H1 (cell line): ENCODE results near the gene MRPL22. TPM values are rescaled to one million over a fixed set of nuclear protein-coding genes. Genes with fewer than 3 reads are reported as not detected.

Experiments
- CTCF ChIA-PET: fragments of 300-600 bp; sonication (Branson Sonifier 250); formaldehyde crosslinking; loops from one replicate; lab custom pipeline; 2021; ENCODE audit not compliant: partially characterized antibody; lab: Charles Lee
- POLR2A ChIA-PET: fragments of 300-600 bp; sonication (Branson Sonifier 250); formaldehyde crosslinking; loops from one replicate; lab custom pipeline; 2021; ENCODE audit warnings: inconsistent platforms; ENCODE audit not compliant: partially characterized antibody; lab: Charles Lee
- DNase-seq, 2 experiments: peaks; one replicate each; pipeline versions ENCODE4 v3.0.0 to v3.0.0-alpha.2; 2010 to 2022; ENCODE audit warnings: low spot score in 2 of 2, low read depth in 1 of 2, mixed read lengths in 1 of 2
- FAIRE-seq: peaks from 2 replicates; lab custom pipeline; 2011; peaks lifted over from hg19 to GRCh38; lab: Jason Lieb, UNC
- H2AFZ ChIP-seq: 2 replicates; pipeline ENCODE4 v1.8.1; 2012; ENCODE audit warnings: low read length, inconsistent platforms
- H2AK5ac ChIP-seq: 2 replicates; pipeline ENCODE4 v1.6.1; 2013; ENCODE audit warnings: low read depth, low read length
- H2BK120ac ChIP-seq: replicated peaks from 2 replicates; pipeline ENCODE3; 2013; ENCODE audit warnings: low read depth, low read length, inconsistent platforms
- H2BK12ac ChIP-seq: 2 replicates; pipeline ENCODE4 v1.6.1; 2013; ENCODE audit warnings: low read depth, low read length
- H2BK15ac ChIP-seq: 2 replicates; pipeline ENCODE4 v1.6.1; 2013; ENCODE audit warnings: low read length
- H2BK20ac ChIP-seq: 2 replicates; pipeline ENCODE4 v1.6.1; 2013; ENCODE audit warnings: low read length
- H2BK5ac ChIP-seq: 2 replicates; pipeline ENCODE4 v1.6.1; 2013; ENCODE audit warnings: low read depth, low read length
- H3K14ac ChIP-seq: 2 replicates; pipeline ENCODE4 v1.6.1; 2013; ENCODE audit warnings: inconsistent platforms; ENCODE audit not compliant: insufficient read length
- H3K18ac ChIP-seq: 2 replicates; pipeline ENCODE4 v1.6.1; 2013; ENCODE audit warnings: low read length; ENCODE audit errors: extremely low read depth
- H3K23ac ChIP-seq: 2 replicates; pipeline ENCODE4 v1.6.1; 2013; ENCODE audit warnings: inconsistent platforms; ENCODE audit not compliant: insufficient read length
- H3K23me2 ChIP-seq: 2 replicates; pipeline ENCODE4 v1.6.1; 2013; ENCODE audit warnings: low read depth, low read length
- H3K27ac ChIP-seq: 2 replicates; pipeline ENCODE4 v1.6.1; 2011; ENCODE audit warnings: low read depth, low read length, inconsistent platforms
- H3K27me3 ChIP-seq, 4 experiments: replicated peaks in 1 of 4; 1 replicate in 1 of 4; 2 replicates in 3 of 4; pipeline versions ENCODE4 v1.6.1 to v1.8.1; 2011 to 2013; ENCODE audit warnings: low read length in 3 of 4, mild to moderate bottlenecking in 3 of 4, inconsistent platforms in 2 of 4, mixed read lengths in 2 of 4, moderate library complexity in 1 of 4; ENCODE audit not compliant: control insufficient read depth in 3 of 4, insufficient read depth in 3 of 4; ENCODE audit errors: extremely low read depth in 1 of 4
- H3K36me3 ChIP-seq, 4 experiments: 2 replicates each; pipeline versions ENCODE4 v1.6.1 to v1.8.1; 2011 to 2013; ENCODE audit warnings: mild to moderate bottlenecking in 4 of 4, low read length in 3 of 4, moderate library complexity in 2 of 4, control low read depth in 1 of 4, inconsistent platforms in 1 of 4; ENCODE audit not compliant: insufficient read depth in 4 of 4, control insufficient read depth in 2 of 4
- H3K4ac ChIP-seq: replicated peaks from 2 replicates; pipeline ENCODE3; 2013; ENCODE audit warnings: low read length, low read depth, mixed read lengths, inconsistent platforms; ENCODE audit not compliant: insufficient read length
- H3K4me1 ChIP-seq, 4 experiments: replicated peaks in 1 of 4; 1 replicate in 1 of 4; 2 replicates in 3 of 4; pipeline versions ENCODE4 v1.6.1 to v1.8.1; 2011 to 2013; ENCODE audit warnings: low read length in 3 of 4, inconsistent platforms in 2 of 4, mixed read lengths in 1 of 4; ENCODE audit not compliant: insufficient read depth in 4 of 4, control insufficient read depth in 3 of 4
- H3K4me2 ChIP-seq, 2 experiments: 2 replicates each; pipeline versions ENCODE4 v1.6.1 to v1.8.1; 2011 to 2013; ENCODE audit warnings: low read depth in 2 of 2, low read length in 2 of 2, control low read depth in 1 of 2, inconsistent platforms in 1 of 2, mild to moderate bottlenecking in 1 of 2; ENCODE audit not compliant: insufficient read depth in 1 of 2
- H3K4me3 ChIP-seq, 4 experiments: fragments of 200-600, 300-600 bp in 1 of 4; sonication (generic), shearing (Covaris generic), sonication (Bioruptor Twin) in 1 of 4; 2 replicates each; pipeline versions ENCODE4 v1.5.1 to v1.8.1; 2011 to 2016; ENCODE audit warnings: low read length in 4 of 4, low read depth in 3 of 4, control low read depth in 2 of 4, inconsistent platforms in 2 of 4, mild to moderate bottlenecking in 2 of 4, mixed read lengths in 1 of 4, moderate library complexity in 1 of 4; ENCODE audit not compliant: insufficient read depth in 2 of 4; ENCODE audit errors: extremely low read depth in 1 of 4
- H3K56ac ChIP-seq: replicated peaks from 2 replicates; pipeline ENCODE3; 2013; ENCODE audit warnings: low read depth, mild to moderate bottlenecking, mixed read lengths, low read length, inconsistent platforms; ENCODE audit not compliant: insufficient read length
- H3K79me1 ChIP-seq: 2 replicates; pipeline ENCODE4 v1.6.1; 2013; ENCODE audit warnings: low read depth, low read length, control low read depth
- H3K79me2 ChIP-seq, 2 experiments: 2 replicates each; pipeline versions ENCODE4 v1.6.1 to v1.8.1; 2012 to 2013; ENCODE audit warnings: low read length in 2 of 2, mild to moderate bottlenecking in 2 of 2, inconsistent platforms in 1 of 2; ENCODE audit not compliant: insufficient read depth in 2 of 2, control insufficient read depth in 1 of 2
- H3K9ac ChIP-seq, 4 experiments: replicated peaks in 1 of 4; 1 replicate in 1 of 4; 2 replicates in 3 of 4; pipeline versions ENCODE4 v1.6.1 to v1.8.1; 2011 to 2013; ENCODE audit warnings: low read depth in 3 of 4, low read length in 3 of 4, control low read depth in 2 of 4, mild to moderate bottlenecking in 2 of 4, moderate library complexity in 2 of 4, inconsistent platforms in 1 of 4; ENCODE audit errors: extremely low read depth in 1 of 4
- H3K9me3 ChIP-seq, 2 experiments: 2 replicates each; pipeline versions ENCODE4 v1.6.1 to v1.8.1; 2012 to 2013; ENCODE audit warnings: mild to moderate bottlenecking in 2 of 2, moderate library complexity in 2 of 2, control low read depth in 1 of 2, inconsistent platforms in 1 of 2, low read depth in 1 of 2, low read length in 1 of 2, mixed read lengths in 1 of 2; ENCODE audit not compliant: insufficient read depth in 2 of 2
- H4K20me1 ChIP-seq, 2 experiments: replicated peaks in 1 of 2; 2 replicates each; pipeline versions ENCODE3 to v1.8.1; 2011 to 2013; ENCODE audit warnings: inconsistent platforms in 2 of 2, low read length in 2 of 2, mild to moderate bottlenecking in 1 of 2; ENCODE audit not compliant: insufficient read depth in 2 of 2, control insufficient read depth in 1 of 2
- H4K5ac ChIP-seq: 2 replicates; pipeline ENCODE4 v1.6.1; 2013; ENCODE audit warnings: low read length, low read depth, mixed read lengths, inconsistent platforms; ENCODE audit not compliant: insufficient read length
- H4K8ac ChIP-seq: 2 replicates; pipeline ENCODE4 v1.8.0; 2013; ENCODE audit warnings: mild to moderate bottlenecking, moderate library complexity, low read length, inconsistent platforms; ENCODE audit not compliant: insufficient read depth; ENCODE audit errors: extremely low read depth
- H4K91ac ChIP-seq: replicated peaks from 2 replicates; pipeline ENCODE3; 2013; ENCODE audit warnings: low read length, mixed read lengths, inconsistent platforms; ENCODE audit not compliant: insufficient read length
- CTBP2 ChIP-seq: IDR thresholded peaks from 2 replicates; pipeline ENCODE4 v1.7.0; 2011; ENCODE audit warnings: borderline replicate concordance, mild to moderate bottlenecking, moderate library complexity, mixed read lengths, low read length; ENCODE audit not compliant: insufficient read depth, insufficient read length
- EP300 ChIP-seq, 2 experiments: IDR thresholded peaks; 1 replicate in 1 of 2; 2 replicates in 1 of 2; pipeline ENCODE4 v1.6.1; 2011 to 2012; ENCODE audit warnings: low read depth in 2 of 2, low read length in 2 of 2, mild to moderate bottlenecking in 2 of 2, borderline replicate concordance in 1 of 2, inconsistent platforms in 1 of 2, moderate library complexity in 1 of 2
- EZH2 ChIP-seq: fragments of 200-600 bp; sonication (generic); IDR thresholded peaks from 2 replicates; pipeline ENCODE4 v1.7.1; 2012; ENCODE audit warnings: low read depth, mild to moderate bottlenecking, moderate library complexity, low read length, inconsistent platforms; ENCODE audit not compliant: severe bottlenecking
- FOSL1 ChIP-seq: IDR thresholded peaks from 2 replicates; pipeline ENCODE4 v1.6.1; 2011; ENCODE audit warnings: mild to moderate bottlenecking, low read depth, low read length, moderate library complexity; ENCODE audit not compliant: insufficient read depth
- JUND ChIP-seq: IDR thresholded peaks from 2 replicates; pipeline ENCODE4 v1.6.1; 2011; ENCODE audit warnings: mild to moderate bottlenecking, improper control_type of control experiment, low read length
- POLR2A ChIP-seq, 2 experiments: IDR thresholded peaks; 1 replicate in 1 of 2; 2 replicates in 1 of 2; pipeline ENCODE4 v1.6.1; 2011; ENCODE audit warnings: low read depth in 2 of 2, low read length in 2 of 2, mild to moderate bottlenecking in 2 of 2; ENCODE audit errors: control extremely low read depth in 1 of 2
- POLR2AphosphoS5 ChIP-seq: IDR thresholded peaks from 2 replicates; pipeline ENCODE4 v1.6.1; 2011; ENCODE audit warnings: low read depth, low read length
- RBBP5 ChIP-seq: IDR thresholded peaks from 2 replicates; pipeline ENCODE4 v1.7.1; 2012; ENCODE audit warnings: low read depth, mild to moderate bottlenecking, inconsistent platforms, low read length, moderate library complexity, borderline replicate concordance
- RFX5 ChIP-seq: IDR thresholded peaks from 2 replicates; pipeline ENCODE4 v1.6.1; 2011; ENCODE audit warnings: low read depth, low read length, improper control_type of control experiment, borderline replicate concordance
- SAP30 ChIP-seq: fragments of 300-600 bp; sonication (generic); IDR thresholded peaks from 2 replicates; pipeline ENCODE4 v1.7.1; 2012; ENCODE audit warnings: low read length, moderate library complexity, mild to moderate bottlenecking, inconsistent platforms; ENCODE audit not compliant: insufficient read depth, insufficient replicate concordance
- TCF12 ChIP-seq: IDR thresholded peaks from 2 replicates; pipeline ENCODE4 v1.6.1; 2011; ENCODE audit warnings: low read depth, mild to moderate bottlenecking, low read length
- YY1 ChIP-seq: IDR thresholded peaks from 2 replicates; pipeline ENCODE4 v1.6.1; 2011; ENCODE audit warnings: low read depth, mild to moderate bottlenecking, low read length
- WGBS, 2 experiments: shearing (Covaris generic) in 1 of 2; methylation state at CpG; one replicate each; pipeline versions ENCODE4 v1.1.6 to v1.1.7; 2013 to 2015; ENCODE audit warnings: low lambda C conversion rate in 2 of 2, mixed read lengths in 2 of 2, inconsistent platforms in 1 of 2, low coverage in 1 of 2, missing lambda C conversion rate in 1 of 2; ENCODE audit not compliant: insufficient replicate concordance in 2 of 2, insufficient coverage in 1 of 2, insufficient read length in 1 of 2; ENCODE audit errors: extremely low coverage in 1 of 2, missing lambda C conversion rate in 1 of 2; 5-methylcytosine and 5-hydroxymethylcytosine counted together
- polyA plus RNA-seq, 7 experiments: library from polyadenylated mRNA; depleted of rRNA in 3 of 7; stranded (reverse) in 5 of 7; unstranded in 2 of 7; fragments of >200 nt in 5 of 7; fragments of 200-250 nt in 2 of 7; gene quantifications; 1 replicate in 5 of 7; 2 replicates in 1 of 7; 4 replicates in 1 of 7; pipeline versions ENCODE4 v1.2.1 to v1.2.3, GENCODE V29; 2011 to 2013; ENCODE audit warnings: missing spikeins in 2 of 7, mixed read lengths in 2 of 7
- total RNA-seq: library from RNA; stranded (reverse); fragmentation: NEBNext Ultra II Directional; extraction: Animal tissue kit (Norgen Biotek cat#: 25700); gene quantifications from 2 replicates; pipeline ENCODE4 v1.2.1, GENCODE V29; 2021
- TF ChIP-seq, protein P1 (sequence below): IDR thresholded peaks from 2 replicates; pipeline ENCODE4 v1.6.1; 2012; ENCODE audit warnings: low read length, inconsistent platforms

MRPL22 gene
- total and polyA plus RNA-seq, 2 of the 8 experiments (the other 6 are each of a cell fraction or from before 2014, with no cell fraction given): 46.8 to 65.6 TPM

GRCh38 chr5:154900066-154900465, 40.8 kb upstream of the MRPL22 start:
- CTCF ChIA-PET: interaction anchor here (1.1 kb wide), 1 partner anchor 250 kb away, joined by 3 read pairs; no protein-coding TSS in a partner anchor

More at GRCh38 chr5:154900066-154900465, 40.8 kb upstream of the MRPL22 start:
- no peak overlapping the region for H2BK12ac ChIP-seq
- no peak overlapping the region for H2BK120ac ChIP-seq
- H3K4me2 ChIP-seq: no peak overlapping the region
- no peak overlapping the region for H3K14ac ChIP-seq
- no peaks in the 10 kb centered on the region for H4K20me1 ChIP-seq
- no peaks in the 10 kb centered on the region for H3K4me1 ChIP-seq
- no peak overlapping the region for H2BK5ac ChIP-seq
- DNase-seq: no peak
- H3K79me2 ChIP-seq: no peaks in the 10 kb centered on the region
- no peak overlapping the region for H3K4me3 ChIP-seq
- H3K23me2 ChIP-seq: no peaks in the 10 kb centered on the region; the same call in 1 of the 2 replicates
- no peak overlapping the region for H3K4ac ChIP-seq
- TF ChIP-seq POLR2AphosphoS5 (no peak), JUND (no peak), EP300 (IDR thresholded peaks at IDR 0.05; ENCODE audit: borderline replicate concordance in 1 of 2, low read depth in 2 of 2, low read length in 2 of 2) (no peak), FOSL1 (no peak), RBBP5 (no peak), RFX5 (no peak), TCF12 (no peak), EZH2 (no peak), CTBP2 (no peak), POLR2A (IDR thresholded peaks at IDR 0.05; ENCODE audit: control extremely low read depth in 1 of 2, low read depth in 2 of 2, low read length in 2 of 2) (no peak), SAP30 (no peak), YY1 (no peak)
- TF ChIP-seq, protein P1, sequence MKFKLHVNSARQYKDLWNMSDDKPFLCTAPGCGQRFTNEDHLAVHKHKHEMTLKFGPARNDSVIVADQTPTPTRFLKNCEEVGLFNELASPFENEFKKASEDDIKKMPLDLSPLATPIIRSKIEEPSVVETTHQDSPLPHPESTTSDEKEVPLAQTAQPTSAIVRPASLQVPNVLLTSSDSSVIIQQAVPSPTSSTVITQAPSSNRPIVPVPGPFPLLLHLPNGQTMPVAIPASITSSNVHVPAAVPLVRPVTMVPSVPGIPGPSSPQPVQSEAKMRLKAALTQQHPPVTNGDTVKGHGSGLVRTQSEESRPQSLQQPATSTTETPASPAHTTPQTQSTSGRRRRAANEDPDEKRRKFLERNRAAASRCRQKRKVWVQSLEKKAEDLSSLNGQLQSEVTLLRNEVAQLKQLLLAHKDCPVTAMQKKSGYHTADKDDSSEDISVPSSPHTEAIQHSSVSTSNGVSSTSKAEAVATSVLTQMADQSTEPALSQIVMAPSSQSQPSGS: no peak
- no peak overlapping the region for H2BK20ac ChIP-seq
- no peak overlapping the region for H3K23ac ChIP-seq
- no peak overlapping the region for H4K5ac ChIP-seq
- POLR2A ChIA-PET: no interaction called here
- no peaks in the 10 kb centered on the region for H3K27me3 ChIP-seq
- no peak for FAIRE-seq
- H3K18ac ChIP-seq: no peak overlapping the region
- H4K8ac ChIP-seq: no peak overlapping the region
- no peak overlapping the region for H2BK15ac ChIP-seq
- H2AFZ ChIP-seq: no peak overlapping the region
- H3K79me1 ChIP-seq: no peaks in the 10 kb centered on the region
- H3K27ac ChIP-seq: no peak overlapping the region
- H3K9ac ChIP-seq: no peak overlapping the region
- WGBS, 2 experiments: 81% methylated on average over 1 of the region's 1 CpG; no CpG with 5 or more reads in 1 of the 2 experiments
- no peaks in the 10 kb centered on the region for H3K9me3 ChIP-seq
- H3K36me3 ChIP-seq: peaks cover 35 to 94% (median 67%) of the 10 kb centered on the region in 4 experiments
- no peak overlapping the region for H4K91ac ChIP-seq
- no peak overlapping the region for H2AK5ac ChIP-seq
- no peak overlapping the region for H3K56ac ChIP-seq
